Activated T-cell treated with anti-CD3 and anti-CD28 coated beads, Interleukin-2, amount 50 U/mL, for 4 hours (primary cell): ENCODE measurements around the gene ZNF444. TPM values are rescaled to one million over a fixed set of nuclear protein-coding genes. Genes with fewer than 3 reads are reported as not detected.
"Not testable (repeated sequence)": the region's sequence is repeated elsewhere in the genome, so short reads cannot be mapped to it uniquely, and the experiment has no call there.

Experiments
- ATAC-seq, 2 donors: fragments of 200-7000 bp; cut with Tn5 transposase; one replicate each; pipeline ENCODE4 v1.10.0; 2021
- DNase-seq: peaks from one replicate; pipeline ENCODE4 v3.0.0-alpha.2; 2020
- H3K27me3 Mint-ChIP-seq: one replicate; pipeline ENCODE4 v1.8.0; 2021; ENCODE audit warnings: low read depth, mixed read lengths
- H3K36me3 Mint-ChIP-seq: one replicate; pipeline ENCODE4 v1.8.0; 2022; ENCODE audit warnings: mixed read lengths; ENCODE audit not compliant: insufficient read depth
- H3K4me1 Mint-ChIP-seq: one replicate; pipeline ENCODE4 v1.8.0; 2021; ENCODE audit warnings: low read depth, mixed read lengths
- H3K4me3 Mint-ChIP-seq: one replicate; pipeline ENCODE4 v1.8.0; 2021; ENCODE audit warnings: mild to moderate bottlenecking, moderate library complexity, mixed read lengths
- H3K9me3 Mint-ChIP-seq: one replicate; pipeline ENCODE4 v1.8.0; 2021; ENCODE audit warnings: mixed read lengths
- total RNA-seq, 3 donors: library from RNA; stranded (reverse); gene quantifications; one replicate each; pipeline ENCODE4 v1.2.1, GENCODE V29; 2021

The ZNF444 gene
- 10 to 100 TPM; 42.0 to 45.5 (median 44.9) TPM for total RNA-seq

DNA sequence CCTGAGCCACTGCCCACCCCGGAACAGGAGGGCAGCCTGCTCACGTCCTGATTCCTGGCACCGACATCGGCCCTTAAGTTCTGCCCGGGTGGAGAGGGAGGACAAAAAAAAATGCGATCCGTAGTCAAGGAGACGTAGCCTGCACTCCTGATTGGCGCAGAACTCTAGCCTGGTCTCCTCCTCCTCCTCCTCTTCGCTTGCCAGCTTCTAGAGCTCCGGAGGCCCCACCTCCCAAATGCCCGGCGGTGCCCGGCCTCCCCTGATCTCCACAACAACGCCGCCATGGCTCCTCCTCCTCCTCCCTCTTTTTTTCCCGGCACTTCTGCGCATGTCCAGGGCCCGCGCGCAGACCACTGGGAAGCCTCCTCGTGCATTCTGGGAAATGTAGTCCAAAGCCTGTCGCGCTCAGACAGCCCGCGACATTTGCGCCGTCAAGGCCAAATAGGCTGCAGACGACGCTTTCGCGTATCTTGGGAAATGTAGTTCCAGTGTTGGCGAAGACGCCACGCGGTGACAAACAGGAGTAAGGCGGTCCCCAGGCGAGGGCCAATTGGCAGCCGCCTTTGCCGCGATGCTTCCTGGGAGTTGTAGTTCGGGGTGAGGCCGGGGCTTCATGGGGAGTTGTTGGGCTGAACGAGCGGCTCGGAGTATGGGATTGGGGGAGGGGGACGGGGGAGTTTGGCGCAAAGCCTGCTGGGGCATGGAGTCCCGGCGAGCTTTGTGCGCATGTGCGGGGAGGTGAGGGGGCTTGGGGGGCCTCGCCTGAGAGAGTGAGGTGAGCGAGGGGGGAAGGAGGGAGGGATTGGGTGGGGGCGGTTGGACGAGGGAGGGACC is at the start of gene ZNF444:
ZNF444 (plus strand) TSS at position 705 of the 834 bp plus-strand sequence. CDS start 5,625 bp downstream, outside the sequence.
- H3K36me3 Mint-ChIP-seq, result no peaks in the 10 kb centered on the region
- no peaks in the 10 kb centered on the region for H3K27me3 Mint-ChIP-seq
- H3K4me1 Mint-ChIP-seq, result peaks cover 30% of the 10 kb centered on the region
- DNase-seq, result peak; percentile 99
- H3K4me3 Mint-ChIP-seq, result peak within 1 kb of the TSS; percentile 87
- H3K9me3 Mint-ChIP-seq, result no peaks in the 10 kb centered on the region
- ATAC-seq, result peak; percentile 91 to 92

- H3K4me1 Mint-ChIP-seq, result peaks cover 13% of the 10 kb centered on the region
- no peaks in the 10 kb centered on the region for H3K9me3 Mint-ChIP-seq
- peaks cover 24% of the 10 kb centered on the region for H3K36me3 Mint-ChIP-seq
- no peak for ATAC-seq
- no peaks in the 10 kb centered on the region for H3K27me3 Mint-ChIP-seq
- H3K4me3 Mint-ChIP-seq, result no peak overlapping the region
- no peak for DNase-seq
Observed at GRCh38 chr19:56091751-56092546, 49.1 kb upstream of the ZNF444 start.

DNA sequence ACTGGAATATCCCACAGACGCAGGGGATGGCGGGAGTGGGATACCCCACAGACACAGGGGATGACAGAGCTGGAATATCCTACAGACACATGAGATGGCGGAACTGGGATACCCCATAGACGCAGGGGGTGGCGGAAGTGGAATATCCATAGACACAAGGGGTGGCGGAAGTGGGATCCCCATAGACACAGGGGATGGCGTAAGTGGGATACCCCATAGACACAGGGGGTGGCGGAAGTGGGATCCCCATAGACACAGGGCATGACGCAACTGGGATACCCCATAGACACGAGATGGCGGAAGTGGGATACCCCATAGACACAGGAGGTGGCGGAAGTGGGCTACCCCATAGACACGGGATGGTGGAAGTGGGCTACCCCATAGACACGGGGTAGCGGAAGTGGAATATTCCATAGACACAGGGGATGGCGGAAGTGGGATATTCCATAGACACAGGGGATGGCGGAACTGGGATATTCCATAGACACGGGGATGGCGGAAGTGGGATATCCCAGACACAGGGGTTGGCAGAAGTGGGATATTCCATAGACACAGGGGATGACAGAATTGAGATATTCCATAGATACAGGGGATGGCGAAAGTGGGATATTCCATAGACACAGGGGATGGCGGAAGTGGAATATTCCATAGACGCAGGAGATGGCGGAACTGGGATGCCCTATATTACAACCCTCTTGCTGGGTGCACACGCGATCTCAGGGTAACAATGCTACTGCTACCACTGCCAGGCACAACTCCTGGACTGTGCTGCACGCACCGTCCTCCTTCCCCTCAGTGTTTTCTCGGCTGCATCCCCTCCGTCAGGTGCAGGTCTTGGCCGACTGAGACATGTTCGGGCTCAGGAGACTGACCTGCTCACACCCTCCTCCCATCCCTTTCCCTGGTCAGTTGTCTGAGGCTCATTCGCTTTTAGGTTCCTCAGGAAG is 48.1 kb upstream of the ZNF444 start:
- DNase-seq, result no peak
- H3K27me3 Mint-ChIP-seq, result no peaks in the 10 kb centered on the region
- no peak for ATAC-seq
- H3K36me3 Mint-ChIP-seq, result peaks cover 24% of the 10 kb centered on the region
- H3K9me3 Mint-ChIP-seq, result no peaks in the 10 kb centered on the region
- H3K4me1 Mint-ChIP-seq, result peaks cover 13% of the 10 kb centered on the region
- no peak overlapping the region for H3K4me3 Mint-ChIP-seq

GRCh38 chr19:56094449-56094848 is 46.6 kb upstream of the ZNF444 start:
- H3K9me3 Mint-ChIP-seq, result no peaks in the 10 kb centered on the region
- H3K4me3 Mint-ChIP-seq, result no peak overlapping the region
- H3K4me1 Mint-ChIP-seq, result peaks cover 13% of the 10 kb centered on the region
- no peak for DNase-seq
- H3K27me3 Mint-ChIP-seq, result no peaks in the 10 kb centered on the region
- H3K36me3 Mint-ChIP-seq, result peaks cover 20% of the 10 kb centered on the region
- no peak for ATAC-seq

DNA sequence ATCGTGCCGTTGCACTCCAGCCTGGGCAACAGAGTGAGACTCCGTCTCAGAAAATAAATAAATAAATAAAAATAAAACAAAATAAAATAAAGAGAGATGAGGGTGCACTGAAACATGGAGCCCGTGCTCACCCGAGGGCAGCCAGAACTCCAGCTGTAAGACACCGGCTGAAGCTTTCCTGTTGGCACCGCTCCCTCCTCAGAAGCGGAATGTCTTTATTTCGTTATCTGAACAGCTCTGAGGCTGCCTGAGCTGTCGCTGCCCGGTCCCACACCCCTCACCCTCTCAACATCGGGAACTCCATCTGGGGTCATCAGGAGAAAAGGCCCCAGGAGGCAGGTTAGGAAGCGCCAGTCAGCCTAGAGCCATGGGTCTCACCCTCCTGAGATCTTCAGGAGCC is 44.4 kb upstream of the ZNF444 start:
- no peak overlapping the region for H3K4me3 Mint-ChIP-seq
- H3K27me3 Mint-ChIP-seq, result no peaks in the 10 kb centered on the region

GRCh38 chr19:56097306-56097705 is 43.8 kb upstream of the ZNF444 start:
- DNase-seq (no peak), ATAC-seq (no peak)
- Mint-ChIP-seq H3K9me3 (no peaks in the 10 kb centered on the region), H3K4me3 (no peak overlapping the region), H3K27me3 (no peaks in the 10 kb centered on the region), H3K4me1 (peaks cover 5% of the 10 kb centered on the region), H3K36me3 (peaks cover 25% of the 10 kb centered on the region)

More for the DNA sequence above, 44.4 kb upstream of the ZNF444 start:
- no peak for ATAC-seq
- Mint-ChIP-seq H3K4me1 (peaks cover 5% of the 10 kb centered on the region), H3K36me3 (peaks cover 23% of the 10 kb centered on the region), H3K9me3 (no peaks in the 10 kb centered on the region)
- DNase-seq, result no peak

DNA sequence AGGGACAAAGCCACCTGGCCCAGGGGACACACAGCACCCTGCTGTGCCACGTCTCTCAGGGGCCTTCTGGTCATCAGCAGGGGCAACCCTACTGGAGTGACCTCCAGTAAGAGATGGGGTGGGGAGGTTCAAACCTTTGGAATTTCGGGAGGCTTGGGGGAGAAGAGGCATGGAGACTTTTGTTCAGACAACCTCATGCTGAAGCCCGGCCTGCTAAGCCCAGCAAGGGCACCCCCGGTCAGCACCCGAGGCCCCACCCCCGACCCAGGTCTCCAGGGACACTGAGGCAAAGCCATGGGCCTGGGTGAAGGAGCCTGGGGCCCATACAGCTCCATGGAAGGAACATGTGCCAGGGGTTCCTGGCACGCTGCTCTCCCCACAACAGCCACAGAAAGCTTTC is 43.3 kb upstream of the ZNF444 start:
- no peak overlapping the region for H3K4me3 Mint-ChIP-seq
- H3K9me3 Mint-ChIP-seq, result no peaks in the 10 kb centered on the region
- ATAC-seq (no peak), DNase-seq (no peak)
- peaks cover 1% of the 10 kb centered on the region for H3K4me1 Mint-ChIP-seq
- peaks cover 21% of the 10 kb centered on the region for H3K36me3 Mint-ChIP-seq
- no peaks in the 10 kb centered on the region for H3K27me3 Mint-ChIP-seq

- H3K4me1 Mint-ChIP-seq, ATAC-seq, H3K4me3 Mint-ChIP-seq, DNase-seq, H3K27me3 Mint-ChIP-seq, H3K9me3 Mint-ChIP-seq: not testable (repeated sequence)
- peaks cover 18% of the 10 kb centered on the region for H3K36me3 Mint-ChIP-seq
Observed at GRCh38 chr19:56098237-56098636, 42.9 kb upstream of the ZNF444 start.

GRCh38 chr19:56098731-56099568 is 42.1 kb upstream of the ZNF444 start:
- ATAC-seq (no peak), DNase-seq (no peak)
- Mint-ChIP-seq H3K9me3 (no peaks in the 10 kb centered on the region), H3K27me3 (no peaks in the 10 kb centered on the region), H3K4me3 (no peak overlapping the region), H3K4me1 (no peaks in the 10 kb centered on the region), H3K36me3 (peaks cover 15% of the 10 kb centered on the region)

GRCh38 chr19:56099638-56100539 is 41.2 kb upstream of the ZNF444 start:
- Mint-ChIP-seq H3K36me3 (peaks cover 12% of the 10 kb centered on the region), H3K4me1 (peaks cover 2% of the 10 kb centered on the region), H3K27me3 (no peaks in the 10 kb centered on the region), H3K4me3 (no peak overlapping the region), H3K9me3 (no peaks in the 10 kb centered on the region)
- DNase-seq (no peak), ATAC-seq (no peak)

DNA sequence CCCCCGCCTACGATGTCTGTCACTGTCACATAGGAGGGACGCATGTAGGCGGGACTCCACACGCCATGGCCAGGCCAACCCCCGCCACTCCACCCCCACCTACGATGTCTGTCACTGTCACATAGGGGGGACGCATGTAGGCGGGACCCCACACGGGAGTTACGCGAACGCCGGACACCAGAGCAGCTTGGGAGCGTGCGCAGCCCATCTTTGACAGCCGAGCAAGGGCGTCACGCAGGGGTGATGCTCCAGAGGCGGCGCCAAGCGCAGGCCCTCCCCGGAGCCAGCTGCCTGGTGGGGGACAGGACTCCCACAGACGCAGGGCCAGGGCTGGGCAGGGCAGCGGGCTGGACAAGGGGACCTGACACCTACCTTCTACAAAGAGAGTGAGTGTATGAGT is 40.0 kb upstream of the ZNF444 start:
- H3K4me1 Mint-ChIP-seq, result peaks cover 11% of the 10 kb centered on the region
- no peak for DNase-seq
- no peaks in the 10 kb centered on the region for H3K27me3 Mint-ChIP-seq
- no peak for ATAC-seq
- H3K4me3 Mint-ChIP-seq, result no peak overlapping the region
- no peaks in the 10 kb centered on the region for H3K9me3 Mint-ChIP-seq
- H3K36me3 Mint-ChIP-seq, result peaks cover 9% of the 10 kb centered on the region

DNA sequence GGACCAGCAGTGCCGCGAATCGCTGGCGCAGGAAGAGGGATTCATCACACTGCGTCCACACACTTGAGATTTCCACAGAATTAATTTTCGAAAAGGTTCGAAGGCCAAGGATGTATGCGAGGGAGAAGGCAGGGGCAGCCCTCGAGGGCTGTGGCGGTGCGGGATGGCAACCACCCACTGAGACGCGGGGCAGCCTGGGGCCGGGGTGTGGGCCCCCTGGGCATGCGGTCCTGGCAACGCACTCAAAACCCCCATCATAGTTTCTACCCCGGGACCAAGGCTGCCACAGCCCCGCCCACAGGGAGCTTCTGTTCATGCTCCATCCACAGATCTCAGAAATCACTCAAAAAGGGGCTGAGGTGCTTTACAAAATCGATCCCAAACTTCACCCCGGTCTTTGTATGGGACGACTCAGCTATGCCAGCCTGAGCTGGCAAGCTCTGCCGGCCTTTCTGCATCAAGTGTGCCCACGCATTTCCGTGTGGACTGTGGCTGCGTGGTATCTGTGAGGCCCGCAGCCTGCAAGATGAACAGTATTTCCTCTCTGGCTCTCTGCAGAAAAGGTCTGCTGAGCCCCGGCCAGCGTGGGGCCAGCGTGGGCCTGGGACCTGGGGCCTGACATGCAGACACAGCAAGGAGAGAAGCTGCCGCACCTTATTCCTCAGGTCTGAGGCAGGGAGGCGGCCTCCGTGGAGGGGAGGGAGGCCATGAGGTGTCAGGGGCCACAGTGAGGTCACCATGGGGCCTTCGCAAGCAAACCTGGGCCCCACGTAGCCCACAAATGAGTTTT is 39.1 kb upstream of the ZNF444 start:
- ATAC-seq (no peak), DNase-seq (no peak)
- H3K27me3 Mint-ChIP-seq, result no peaks in the 10 kb centered on the region
- H3K36me3 Mint-ChIP-seq, result peaks cover 14% of the 10 kb centered on the region
- no peaks in the 10 kb centered on the region for H3K9me3 Mint-ChIP-seq
- H3K4me3 Mint-ChIP-seq, result no peak overlapping the region
- H3K4me1 Mint-ChIP-seq, result peaks cover 17% of the 10 kb centered on the region
